CD4-positive, alpha-beta T cell treated with Interleukin-4 for 1 hour (primary cell): ENCODE data around the gene PI4KA.
"Not testable (repeated sequence)": the region's sequence is repeated elsewhere in the genome, so short reads cannot be mapped to it uniquely, and the experiment has no call there.

Source experiments
- DNase-seq, 2 donors: peaks; one replicate each; pipeline ENCODE4 v3.0.0-alpha.2; 2020 to 2022

PI4KA gene

DNA sequence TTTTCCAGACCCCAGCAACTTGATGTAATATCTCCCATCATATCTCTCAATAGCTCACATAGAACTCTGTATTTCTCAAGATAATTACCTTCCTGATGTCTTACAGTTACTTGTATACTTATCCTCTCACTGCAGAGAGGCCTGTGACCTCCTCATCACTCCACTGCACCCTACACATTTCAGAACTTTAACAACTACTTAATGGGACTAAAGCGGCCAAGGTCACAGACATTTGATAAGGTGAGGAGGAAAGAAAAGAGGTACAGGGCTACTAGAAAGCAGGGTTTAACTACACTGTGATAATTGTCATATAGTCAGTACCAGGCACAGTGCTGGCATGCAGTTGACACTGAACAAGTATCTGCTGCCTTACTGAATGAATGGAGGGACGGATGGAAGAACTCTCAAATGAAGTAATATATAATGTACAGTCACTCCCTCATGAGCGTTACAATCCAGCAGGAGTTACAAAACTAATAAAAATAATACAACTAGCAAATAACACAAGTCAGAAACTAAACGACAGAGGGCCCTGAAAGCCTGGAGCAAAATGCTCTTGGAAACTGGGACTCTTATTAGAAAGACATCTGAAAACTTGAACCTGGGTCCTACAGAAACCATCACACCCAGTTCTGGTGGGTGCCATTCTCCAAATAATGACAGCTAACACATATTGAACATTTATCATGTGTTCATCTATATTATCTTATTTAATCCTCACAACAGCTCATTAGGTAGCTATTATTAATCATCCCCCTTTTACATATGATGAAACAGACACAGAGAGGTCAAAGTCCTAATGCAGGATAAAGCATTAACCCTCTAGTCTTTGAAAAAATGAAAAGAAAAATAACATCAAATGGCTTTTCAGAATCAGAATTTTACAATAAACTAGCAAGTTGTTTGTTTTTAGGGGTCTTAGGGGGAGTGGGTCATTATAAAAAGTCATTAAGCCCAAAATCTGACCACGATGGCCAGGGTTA is 14.3 kb downstream of the PI4KA start:
- no peak for DNase-seq

DNA sequence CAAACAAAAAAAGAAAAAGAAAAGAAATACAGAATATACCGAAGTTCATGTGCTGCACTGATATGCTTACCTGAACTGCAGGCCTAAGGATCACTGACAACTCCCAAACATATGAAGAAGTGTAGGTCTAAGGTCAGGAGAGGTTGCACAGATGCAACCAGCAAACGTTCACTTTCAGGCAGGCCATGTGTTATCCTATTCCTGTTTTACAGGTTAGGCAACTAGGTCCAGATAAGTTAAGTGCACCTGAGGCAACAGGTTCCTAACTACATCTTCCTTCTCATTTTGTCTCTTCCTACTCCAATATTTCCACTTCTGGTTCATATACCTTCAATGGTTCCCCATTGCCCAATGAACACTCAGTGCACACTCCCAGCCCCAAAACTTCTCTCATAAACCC is 15.1 kb downstream of the PI4KA start:
- no peak for DNase-seq

DNA sequence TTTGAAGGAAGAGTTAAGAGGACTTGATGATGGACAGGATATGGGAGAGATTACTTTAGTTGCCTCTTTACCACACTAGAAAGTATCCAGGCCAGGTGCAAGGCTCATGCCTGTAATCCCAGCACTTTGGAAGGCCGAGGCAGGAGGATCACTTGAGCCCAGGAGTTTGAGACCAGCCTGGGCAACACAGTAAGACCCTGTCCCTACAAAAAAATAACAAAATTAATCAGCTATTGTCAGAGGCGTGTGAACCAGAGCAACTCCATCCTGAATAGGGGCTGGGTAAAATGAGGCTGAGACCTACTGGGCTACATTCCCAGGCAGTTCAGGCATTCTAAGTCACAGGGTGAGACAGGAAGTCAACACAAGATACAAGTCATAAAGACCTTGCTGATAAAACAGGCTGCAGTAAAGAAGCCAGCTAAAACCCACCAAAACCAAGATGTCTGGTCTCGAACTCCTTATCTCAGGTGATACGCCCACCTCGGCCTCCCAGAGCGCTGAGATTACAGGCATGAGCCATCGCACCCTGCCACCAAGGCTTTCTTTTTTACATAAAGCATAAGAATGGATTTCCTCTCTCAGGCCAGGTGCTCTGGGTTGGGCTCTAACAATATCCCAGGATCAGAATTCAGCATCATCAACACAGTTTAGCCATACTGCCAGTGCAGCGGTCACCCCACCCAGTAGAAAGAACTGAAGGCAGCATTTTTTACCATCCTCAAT is 17.8 kb downstream of the PI4KA start:
- DNase-seq, result no peak

DNA sequence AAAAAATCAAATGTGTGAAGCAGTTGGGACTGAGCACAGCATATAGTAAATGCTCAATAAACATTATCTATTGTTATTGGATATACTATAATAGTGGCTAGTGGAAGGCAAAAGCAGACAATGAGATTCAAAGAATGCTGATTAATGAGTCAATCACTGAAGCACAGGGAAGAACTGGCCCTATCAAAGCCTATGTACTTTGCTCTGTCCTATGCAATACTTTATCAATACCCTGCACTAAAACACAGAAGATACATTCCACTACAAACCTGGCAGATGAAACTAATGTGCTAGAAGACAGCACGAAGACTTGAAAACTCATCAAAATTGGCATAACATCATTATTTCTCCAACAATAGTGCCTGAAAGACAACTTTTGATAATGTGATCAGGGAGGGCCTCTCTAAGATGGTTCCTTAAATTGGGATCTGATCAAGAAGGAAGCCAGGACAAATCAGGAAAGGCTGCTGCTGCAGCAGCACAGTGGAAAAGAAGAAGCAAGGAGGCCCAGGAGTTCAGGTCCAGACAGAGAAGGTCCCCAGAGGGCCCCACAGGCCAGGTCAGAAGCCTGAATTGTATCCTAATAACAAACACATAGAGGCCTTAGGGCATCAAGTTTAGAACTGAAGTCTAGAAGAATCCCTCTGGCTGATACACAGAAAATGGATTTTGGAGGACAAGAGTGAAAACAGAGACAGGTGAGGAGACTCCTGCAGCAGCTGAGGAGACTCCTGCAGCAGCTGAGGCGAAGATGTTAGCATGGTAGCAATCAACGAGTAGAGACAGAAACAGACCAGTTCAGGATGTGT is 18.6 kb downstream of the PI4KA start:
- DNase-seq, result no peak

DNA sequence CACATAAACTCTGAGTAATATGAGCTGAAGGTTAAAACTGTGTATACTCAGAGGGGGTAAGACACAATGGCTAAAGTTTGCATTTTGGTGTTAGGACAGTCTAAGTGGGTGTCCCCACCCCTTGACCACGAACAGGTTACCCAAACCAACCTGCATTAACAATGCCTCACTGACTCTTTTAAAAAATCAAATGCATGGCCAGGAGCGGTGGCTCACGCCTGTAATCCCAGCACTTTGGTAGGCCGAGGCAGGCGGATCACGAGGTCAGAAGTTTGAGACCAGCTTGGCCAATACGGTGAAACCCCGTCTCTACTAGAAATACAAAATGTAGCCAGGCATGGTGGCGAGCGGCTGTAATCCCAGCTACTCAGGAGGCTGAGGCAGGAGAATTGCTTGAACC is 19.3 kb downstream of the PI4KA start:
- DNase-seq, result not testable (repeated sequence)

DNA sequence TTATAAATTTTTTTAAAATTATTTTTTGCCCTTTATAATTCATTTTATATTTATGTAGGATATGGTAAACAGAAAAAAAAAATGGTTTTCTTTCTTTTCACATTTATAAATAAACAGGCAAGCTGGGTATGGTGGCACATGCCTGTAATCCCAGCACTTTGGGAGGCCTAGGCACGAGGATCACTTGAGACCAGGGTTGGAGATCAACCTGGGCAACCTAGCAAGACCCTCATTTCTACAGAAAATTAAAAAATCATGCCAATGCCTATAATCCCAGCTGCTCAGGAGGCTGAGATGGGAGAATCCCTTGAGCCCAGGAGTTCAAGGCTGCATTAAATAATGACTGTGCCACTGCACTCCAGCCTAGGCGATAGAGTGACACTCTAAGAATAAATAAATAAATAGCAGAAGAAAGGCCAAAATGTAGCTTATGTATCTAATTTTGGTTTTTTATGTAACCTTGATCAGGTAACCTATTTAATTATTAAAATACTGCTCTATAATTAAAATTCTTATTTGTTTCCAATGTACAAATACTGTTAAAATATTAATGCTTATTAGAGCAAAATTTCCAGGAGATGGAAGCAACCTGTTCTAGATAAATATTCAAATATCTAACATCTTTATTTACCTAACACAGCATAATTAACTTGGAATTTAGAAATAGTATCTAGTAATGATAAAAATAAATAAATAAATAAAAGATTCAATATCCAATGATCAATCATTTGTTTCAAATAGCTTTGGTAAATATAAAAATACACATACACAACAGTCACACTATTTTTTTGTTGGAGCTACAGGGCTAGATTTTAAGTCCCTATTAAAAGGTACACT is 21.4 kb downstream of the PI4KA start:
- DNase-seq, result no peak

DNA sequence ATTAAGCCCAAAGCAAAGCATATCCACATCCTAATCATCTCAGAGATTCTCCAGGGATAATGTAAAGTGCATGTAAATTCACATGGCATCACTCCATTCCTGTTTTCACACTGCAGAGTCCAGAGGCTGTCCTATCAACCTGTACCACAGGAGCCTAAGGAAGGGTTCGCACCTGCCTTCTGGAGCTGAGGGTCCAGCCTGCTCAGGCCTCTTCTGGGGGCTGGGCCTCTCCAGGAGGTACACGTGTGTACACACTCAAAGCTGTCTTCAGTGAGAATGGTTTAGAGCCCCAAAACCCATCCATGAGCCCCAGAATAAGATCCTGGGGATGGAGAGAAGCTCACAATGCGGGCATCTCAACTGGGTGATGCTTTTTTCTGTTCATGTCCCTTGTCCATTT is 23.9 kb downstream of the PI4KA start:
- no peak for DNase-seq

DNA sequence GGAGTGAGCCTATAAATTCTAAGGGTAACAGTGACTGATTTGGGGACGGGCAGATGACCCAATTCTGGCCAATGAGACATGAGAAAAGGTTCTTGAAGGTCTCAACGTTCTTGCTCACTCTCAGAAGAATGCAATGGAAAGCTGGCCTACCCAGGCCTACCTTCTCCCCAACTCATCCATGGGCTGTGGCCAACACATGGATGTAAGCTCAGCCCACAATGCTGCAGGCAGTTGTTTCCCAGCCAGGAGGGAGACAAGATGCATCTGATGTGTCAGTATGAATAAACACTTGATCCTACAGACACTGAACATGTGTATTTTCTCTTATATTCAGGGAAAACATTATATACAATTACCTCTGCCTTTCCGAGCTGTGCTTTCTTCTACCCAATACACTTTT is 24.4 kb downstream of the PI4KA start:
- no peak for DNase-seq

DNA sequence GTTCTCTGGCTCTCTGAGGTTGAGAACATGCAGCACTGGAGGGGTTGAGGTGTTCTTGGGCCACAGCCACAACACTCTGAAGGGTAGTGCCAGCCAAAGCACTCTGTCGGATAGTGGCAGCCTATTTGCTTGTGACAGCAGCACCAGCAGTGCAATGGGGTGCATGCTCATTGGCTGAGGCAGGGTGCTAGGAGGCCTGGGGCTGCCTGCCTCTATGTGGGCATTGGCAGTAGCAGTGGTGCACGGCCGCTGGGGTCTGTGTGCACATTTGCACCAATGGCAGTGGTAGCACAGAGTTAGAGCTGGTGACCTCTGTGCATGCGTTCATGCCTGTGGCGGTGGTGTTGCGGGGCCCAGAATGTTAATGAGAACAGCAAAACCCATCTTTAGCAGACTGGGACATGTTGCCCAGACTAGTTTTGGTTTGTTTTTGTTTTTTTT is 25.4 kb downstream of the PI4KA start:
- DNase-seq, result no peak

DNA sequence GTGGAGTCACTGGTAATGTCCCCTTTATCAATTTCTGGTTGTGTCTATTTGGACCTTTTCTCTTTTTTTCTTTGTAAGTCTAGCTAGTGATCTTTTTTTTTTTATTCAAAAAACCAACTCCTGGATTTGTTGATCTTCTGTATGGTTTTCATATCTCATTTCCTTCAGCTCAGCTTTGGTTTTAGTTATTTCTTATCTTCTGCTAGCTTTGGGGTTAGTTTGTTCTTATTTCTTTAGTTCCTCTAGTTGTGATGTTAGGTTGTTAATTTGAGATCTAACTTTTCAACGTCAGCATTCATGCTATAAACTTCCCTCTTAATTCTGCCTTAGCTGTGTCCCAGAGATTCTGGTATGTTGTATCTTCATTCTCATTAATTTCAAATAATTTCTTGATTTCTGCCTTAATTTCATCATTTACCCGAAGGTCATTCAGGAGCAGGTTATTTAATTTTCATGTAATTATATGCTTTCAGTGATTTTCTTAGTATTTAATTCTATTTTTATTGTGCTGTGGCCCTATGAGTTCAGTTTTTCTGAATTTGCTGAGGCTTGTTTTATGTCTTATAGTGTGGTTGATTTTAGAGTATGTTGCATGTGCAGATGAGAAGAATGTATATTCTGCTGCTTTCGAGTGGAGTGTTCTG is 29.0 kb downstream of the PI4KA start:
- DNase-seq, result no peak

DNA sequence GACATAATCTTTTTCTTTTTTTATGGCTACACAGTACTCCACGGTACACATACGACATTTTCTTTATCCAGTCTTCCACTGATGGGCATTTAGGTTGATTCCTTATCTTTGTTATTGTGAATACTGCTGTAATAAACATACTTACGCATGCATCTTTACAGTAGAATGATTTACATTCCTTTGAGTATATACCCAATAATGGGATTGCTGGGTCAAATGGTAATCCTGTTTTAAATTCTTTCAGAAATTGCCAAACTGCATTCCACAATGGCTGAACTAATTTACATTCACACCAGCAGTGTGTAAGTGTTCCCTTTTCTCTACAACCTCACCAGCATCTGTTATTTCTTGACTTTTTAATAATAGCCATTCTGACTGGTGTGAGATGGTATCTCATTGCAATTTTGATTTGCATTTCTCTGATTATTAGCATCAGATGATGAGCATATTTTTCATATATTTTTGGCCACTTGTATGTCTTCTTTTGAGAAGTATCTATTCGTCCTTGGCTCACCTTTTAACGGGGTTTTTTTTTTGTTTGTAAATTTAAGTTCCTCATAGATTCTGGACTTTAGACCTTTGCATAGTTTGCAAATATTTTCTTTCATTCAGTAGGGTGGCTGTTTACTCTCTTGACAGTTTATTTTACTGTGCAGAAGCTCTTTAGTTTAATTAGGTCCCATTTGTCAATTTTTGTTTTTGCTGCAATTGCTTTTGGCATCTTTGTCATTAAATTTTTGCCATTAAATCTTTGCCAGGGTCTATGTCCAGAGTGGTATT is 32.0 kb downstream of the PI4KA start:
- not testable (repeated sequence) for DNase-seq

DNA sequence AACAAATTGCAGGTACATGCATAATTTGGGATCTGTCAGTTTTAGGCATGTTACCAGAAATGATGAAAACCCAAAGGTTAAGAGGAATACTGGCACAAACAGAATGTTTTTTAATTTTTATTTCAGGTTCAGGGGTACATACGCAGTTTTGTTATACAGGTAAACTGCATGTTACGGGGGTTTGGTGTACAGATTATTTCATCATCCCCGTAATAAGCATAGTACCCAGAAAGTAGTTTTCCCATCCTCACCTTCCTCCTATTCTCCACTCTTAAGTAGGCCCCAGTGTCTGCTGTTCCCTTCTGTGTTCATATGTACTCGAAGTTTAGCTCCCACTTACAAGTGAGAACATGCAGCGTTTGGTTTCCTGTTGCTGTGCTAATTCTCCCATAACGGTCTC is 33.0 kb downstream of the PI4KA start:
- no peak for DNase-seq

DNA sequence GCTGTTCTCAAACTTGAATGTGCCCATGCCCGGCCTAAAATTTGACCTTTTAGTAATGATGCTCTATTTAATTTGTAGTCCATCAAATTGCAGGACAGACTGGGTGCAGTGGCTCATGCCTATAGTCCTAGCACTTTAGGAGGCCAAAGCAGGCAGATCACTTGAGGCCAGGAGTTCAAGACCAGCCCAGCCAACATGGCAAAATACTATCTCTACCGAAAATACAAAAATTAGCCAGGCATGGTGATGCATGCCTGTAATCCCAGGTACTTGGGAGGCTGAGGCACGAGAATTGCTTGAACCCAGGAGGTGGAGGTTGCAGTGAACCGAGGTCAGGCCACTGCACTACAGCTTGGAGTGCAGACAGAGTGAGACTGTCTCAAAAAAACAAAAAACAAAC is 33.4 kb downstream of the PI4KA start:
- DNase-seq, result not testable (repeated sequence)

DNA sequence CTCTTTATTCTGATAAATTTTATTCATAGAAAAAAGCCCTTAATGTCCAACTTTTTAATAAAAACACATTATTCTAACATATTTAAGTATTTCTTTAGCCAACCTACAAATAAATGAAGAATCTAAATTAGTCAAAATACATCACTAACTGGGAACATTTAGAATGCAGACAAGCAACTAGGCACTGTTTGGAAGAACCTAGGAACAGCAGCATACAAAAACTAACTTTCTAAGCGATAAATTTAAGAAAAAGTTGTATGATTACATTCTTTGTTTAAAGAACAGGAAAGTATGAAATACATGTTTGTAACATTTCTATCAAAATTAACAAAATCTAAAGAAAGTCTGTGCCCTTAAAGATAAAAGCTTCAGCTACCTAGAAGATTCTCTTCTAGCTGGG is 35.3 kb downstream of the PI4KA start:
- no peak for DNase-seq

DNA sequence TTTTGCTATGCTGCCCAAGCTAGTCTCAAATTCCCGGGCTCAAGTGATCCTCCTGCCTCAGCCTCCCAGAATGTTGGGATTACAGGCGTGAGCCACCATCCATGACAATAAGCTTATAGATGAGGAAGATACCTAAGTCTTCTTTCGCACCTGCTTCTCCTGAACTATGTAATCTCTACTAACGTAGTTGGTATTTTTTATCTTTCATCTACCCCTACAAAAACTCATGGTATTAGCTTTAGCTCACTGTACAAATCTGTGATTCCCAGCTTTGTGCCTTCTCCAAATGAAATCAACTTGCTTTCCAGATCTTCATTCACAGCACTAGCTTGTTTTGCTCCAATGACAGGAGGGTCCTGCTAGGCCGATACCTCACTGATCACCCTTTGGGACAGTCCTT is 36.4 kb downstream of the PI4KA start:
- no peak for DNase-seq

DNA sequence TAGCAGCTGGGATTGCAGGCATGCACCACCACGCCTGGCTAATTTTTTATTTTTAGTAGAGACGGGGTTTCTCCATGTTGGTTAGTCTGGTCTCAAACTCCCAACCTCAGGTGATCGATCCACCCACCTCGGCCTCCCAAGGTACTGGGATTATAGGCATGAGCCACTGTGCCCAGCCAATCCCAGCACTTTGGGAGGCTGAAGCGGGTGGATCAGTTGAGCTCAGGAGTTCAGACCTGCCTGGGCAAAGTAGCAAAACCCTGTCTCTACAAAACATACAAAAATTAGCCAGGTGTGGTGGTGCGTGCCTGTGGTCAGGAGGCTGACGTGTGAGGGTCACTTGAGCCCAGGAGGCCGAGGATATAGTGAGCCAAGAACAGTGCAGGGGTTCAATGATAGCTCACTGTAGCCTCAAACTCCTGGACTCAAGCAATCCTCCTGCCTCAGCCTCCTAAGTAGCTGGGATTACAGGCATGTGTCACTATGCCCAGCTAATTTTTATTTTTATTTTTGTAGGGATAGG is 36.8 kb downstream of the PI4KA start:
- not testable (repeated sequence) for DNase-seq

DNA sequence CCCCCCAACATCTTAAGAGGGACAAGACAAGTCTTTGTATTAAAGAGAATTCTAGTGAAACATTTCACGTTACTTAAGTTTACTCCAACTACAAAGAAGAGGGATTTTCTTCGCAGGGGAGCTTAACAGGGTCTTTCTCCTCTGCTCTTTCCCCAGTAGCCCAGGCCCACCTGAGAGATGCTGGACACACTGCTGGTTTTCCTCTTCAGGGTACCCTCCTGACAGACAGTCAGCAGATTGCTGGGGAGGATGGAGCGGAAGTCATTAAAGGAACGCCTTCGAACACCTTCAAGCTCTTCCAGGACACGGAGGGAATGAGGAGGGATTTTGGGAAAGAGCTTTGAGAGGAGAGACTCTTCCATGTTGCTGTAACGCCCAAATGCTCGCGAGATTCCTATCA is 39.1 kb downstream of the PI4KA start:
- no peak for DNase-seq

DNA sequence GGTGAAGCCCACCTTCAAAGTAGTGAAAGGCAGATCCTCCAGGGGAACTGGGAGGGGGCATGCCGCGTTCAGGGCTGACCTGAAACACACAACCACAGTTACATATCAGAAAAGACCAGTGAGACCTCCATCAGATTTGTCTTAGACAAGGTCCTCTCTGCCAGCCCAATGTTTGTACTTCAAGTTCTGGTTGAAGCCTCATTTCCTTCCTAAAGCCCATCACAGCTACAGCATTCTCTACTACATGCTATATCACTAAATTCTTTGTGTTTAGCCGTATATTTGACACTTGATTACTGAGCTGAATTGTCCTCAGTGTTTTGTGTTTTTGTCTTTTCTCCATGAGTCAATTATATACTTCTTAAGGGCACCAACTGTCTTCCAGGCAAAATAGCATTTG is 40.1 kb downstream of the PI4KA start:
- no peak for DNase-seq

DNA sequence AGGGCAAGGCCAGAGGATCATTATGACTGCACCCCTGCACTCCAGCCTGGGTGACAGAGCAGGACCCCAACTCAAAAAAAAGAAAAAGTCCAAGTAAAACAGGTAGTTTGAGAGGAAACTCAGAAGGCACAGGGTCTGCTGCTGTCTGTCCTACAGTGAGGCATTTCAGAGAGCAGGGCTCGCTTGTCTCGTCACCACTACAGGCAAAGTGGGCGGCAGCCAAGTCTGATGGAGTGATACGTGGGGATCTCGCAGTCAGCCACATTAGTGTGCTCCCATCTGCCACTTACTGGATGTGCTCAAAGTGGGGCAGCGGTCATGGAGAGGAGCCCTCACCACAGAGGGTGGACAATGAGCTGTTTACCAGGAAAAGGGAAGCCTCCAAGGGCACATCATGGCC is 42.1 kb downstream of the PI4KA start:
- no peak for DNase-seq

DNA sequence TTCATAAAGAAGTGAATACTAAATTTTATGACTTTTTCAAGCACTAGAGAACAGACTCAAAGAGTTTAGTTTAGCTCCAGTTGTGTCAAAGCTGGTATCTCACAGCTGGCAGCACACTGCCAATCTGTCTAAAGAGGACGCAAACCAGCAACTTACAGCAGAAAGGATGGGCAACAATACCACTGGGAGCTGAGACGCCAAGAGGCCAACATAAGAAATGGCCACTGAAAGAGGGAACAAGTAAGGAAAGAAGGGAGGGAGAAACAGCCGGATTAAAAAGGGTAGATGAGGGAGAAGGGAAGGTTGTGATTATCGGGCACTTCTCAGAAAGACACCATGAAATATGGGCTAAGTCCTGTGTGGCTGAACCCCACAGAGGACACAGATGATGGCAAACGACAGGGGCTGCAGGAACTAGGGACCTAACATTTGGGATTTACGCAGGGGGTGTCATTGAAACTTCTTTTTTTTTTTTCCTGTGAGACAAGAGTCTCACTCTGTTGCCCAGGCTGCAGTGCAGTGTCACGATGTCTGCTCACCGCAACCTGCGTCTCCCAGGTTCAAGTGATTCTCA is 43.0 kb downstream of the PI4KA start:
- no peak for DNase-seq
